ENCODE measurements around the gene OLFM3.

DNA sequence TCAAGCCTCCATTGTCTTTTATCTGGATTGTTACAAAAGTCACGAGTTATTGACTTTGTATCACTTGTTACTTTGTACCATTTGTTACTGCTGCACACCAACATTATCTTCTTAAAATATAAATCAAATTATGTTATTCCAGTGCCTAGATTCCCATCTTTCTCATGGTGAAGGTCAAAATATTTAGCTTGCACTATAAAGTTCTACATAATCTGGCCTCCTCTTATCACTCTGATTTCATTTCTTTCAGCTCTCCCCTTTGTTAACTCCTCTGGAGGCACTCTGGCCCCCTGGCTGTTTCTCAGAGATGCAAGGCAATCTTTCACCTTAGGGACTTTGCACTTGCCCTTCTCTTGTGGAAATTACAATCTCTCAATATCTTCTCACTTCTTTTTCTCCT is 143.8 kb downstream of the OLFM3 start:
- TF ChIP-seq, protein P1, sequence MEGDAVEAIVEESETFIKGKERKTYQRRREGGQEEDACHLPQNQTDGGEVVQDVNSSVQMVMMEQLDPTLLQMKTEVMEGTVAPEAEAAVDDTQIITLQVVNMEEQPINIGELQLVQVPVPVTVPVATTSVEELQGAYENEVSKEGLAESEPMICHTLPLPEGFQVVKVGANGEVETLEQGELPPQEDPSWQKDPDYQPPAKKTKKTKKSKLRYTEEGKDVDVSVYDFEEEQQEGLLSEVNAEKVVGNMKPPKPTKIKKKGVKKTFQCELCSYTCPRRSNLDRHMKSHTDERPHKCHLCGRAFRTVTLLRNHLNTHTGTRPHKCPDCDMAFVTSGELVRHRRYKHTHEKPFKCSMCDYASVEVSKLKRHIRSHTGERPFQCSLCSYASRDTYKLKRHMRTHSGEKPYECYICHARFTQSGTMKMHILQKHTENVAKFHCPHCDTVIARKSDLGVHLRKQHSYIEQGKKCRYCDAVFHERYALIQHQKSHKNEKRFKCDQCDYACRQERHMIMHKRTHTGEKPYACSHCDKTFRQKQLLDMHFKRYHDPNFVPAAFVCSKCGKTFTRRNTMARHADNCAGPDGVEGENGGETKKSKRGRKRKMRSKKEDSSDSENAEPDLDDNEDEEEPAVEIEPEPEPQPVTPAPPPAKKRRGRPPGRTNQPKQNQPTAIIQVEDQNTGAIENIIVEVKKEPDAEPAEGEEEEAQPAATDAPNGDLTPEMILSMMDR (IDR thresholded peaks at IDR 0.05; ENCODE audit: low read depth, low read length): no peak
- TF ChIP-seq EZH2phosphoT487 (IDR thresholded peaks at IDR 0.05; ENCODE audit: low read depth): no peak
